ACC112 (cell line): ENCODE results near the gene ZNF423.

Experiments
- H2AFZ ChIP-seq: fragments of 200-600 bp; sonication (generic); one replicate; pipeline ENCODE4 v1.6.0; 2017; ENCODE audit warnings: antibody characterized with exemption, low read length; ENCODE audit not compliant: unreplicated experiment
- H3K27ac ChIP-seq: fragments of 200-600 bp; sonication (generic); 2 replicates; pipeline ENCODE4 v1.5.1; 2014; ENCODE audit warnings: low read depth, mild to moderate bottlenecking, antibody characterized with exemption, low read length, moderate library complexity
- H3K27me3 ChIP-seq: fragments of 200-600 bp; sonication (generic); 2 replicates; pipeline ENCODE4 v1.6.1; 2014; ENCODE audit warnings: mild to moderate bottlenecking, antibody characterized with exemption, low read length, moderate library complexity, mixed read lengths; ENCODE audit not compliant: insufficient read depth
- H3K36me3 ChIP-seq: fragments of 200-600 bp; sonication (generic); 2 replicates; pipeline ENCODE4 v1.6.1; 2016; ENCODE audit warnings: mild to moderate bottlenecking, antibody characterized with exemption, low read length, moderate library complexity, mixed read lengths; ENCODE audit not compliant: insufficient read depth
- H3K4me1 ChIP-seq: fragments of 200-600 bp; sonication (generic); one replicate; pipeline ENCODE4 v1.6.1; 2016; ENCODE audit warnings: low read length, mixed read lengths; ENCODE audit not compliant: insufficient read depth, unreplicated experiment, control insufficient read depth
- H3K4me3 ChIP-seq: fragments of 200-600 bp; sonication (generic); 2 replicates; pipeline ENCODE4 v1.5.1; 2014; ENCODE audit warnings: mild to moderate bottlenecking, low read depth, low read length
- H3K79me2 ChIP-seq: fragments of 200-600 bp; sonication (generic); one replicate; pipeline ENCODE4 v1.6.0; 2016; ENCODE audit warnings: low read length; ENCODE audit not compliant: control insufficient read depth, unreplicated experiment, insufficient read depth

ZNF423 gene

DNA sequence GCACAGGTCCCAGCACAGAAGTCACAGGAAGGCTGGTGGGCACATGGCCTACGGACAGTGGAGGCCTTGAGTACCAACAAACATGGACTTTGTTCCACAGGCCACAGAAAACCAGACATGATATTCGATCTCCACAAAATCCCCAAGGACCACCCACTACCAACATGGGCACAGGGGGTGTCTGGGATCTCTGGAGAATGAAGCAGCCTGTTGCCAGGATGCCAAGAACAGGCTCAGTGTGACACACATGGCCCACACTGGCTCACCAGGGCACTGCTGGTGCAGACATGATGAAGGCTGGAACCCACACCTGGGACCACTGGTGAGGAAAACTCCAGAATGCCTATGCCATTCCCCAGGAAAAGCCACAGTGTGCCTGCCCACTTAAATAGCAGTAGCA, 362.1 kb downstream of the ZNF423 start:
- no peaks in the 10 kb centered on the region for H3K27me3 ChIP-seq
- H3K4me1 ChIP-seq: no peaks in the 10 kb centered on the region
- no peaks in the 10 kb centered on the region for H3K79me2 ChIP-seq
- no peak overlapping the region for H3K4me3 ChIP-seq
- no peaks in the 10 kb centered on the region for H3K36me3 ChIP-seq
- no peak overlapping the region for H3K27ac ChIP-seq
- no peak overlapping the region for H2AFZ ChIP-seq

DNA sequence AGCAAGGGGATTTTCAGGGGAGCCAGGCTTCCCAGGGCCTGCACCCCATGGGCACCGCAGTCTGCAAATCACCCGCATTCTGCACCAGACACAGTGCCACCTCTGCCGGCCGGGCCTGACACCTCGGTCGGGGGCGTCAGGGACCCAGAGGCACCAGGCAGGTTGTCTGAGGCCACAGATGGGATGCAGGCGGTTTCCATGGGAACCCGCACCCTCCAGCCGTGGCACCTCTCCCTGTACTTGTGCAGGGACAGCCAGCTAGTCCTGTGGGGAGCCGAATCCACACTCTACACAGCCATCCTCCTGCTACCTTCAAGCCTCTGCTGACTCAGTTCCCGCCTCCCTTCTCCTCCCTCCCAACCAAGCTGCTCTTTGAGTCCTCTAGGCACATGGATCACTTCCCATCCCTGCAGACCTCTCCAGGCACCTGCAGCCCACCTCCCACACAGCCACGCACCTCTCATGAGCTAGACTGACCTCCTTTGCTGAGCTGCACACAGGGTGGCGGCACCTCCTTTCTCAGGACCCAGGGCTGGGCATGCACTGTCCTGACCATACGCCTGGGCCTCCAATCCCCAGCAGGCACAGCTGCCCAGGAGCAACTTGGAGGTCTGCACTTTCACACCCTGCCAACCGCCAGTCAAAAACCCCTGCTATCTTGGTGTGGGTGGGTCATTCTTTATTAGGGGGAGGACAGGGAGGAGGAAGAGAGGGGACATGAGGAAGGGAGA, 362.9 kb downstream of the ZNF423 start:
- H3K27ac ChIP-seq: no peak overlapping the region
- H3K79me2 ChIP-seq: no peaks in the 10 kb centered on the region
- H3K4me1 ChIP-seq: no peaks in the 10 kb centered on the region
- no peaks in the 10 kb centered on the region for H3K36me3 ChIP-seq
- no peaks in the 10 kb centered on the region for H3K27me3 ChIP-seq
- no peak overlapping the region for H2AFZ ChIP-seq
- no peak overlapping the region for H3K4me3 ChIP-seq

DNA sequence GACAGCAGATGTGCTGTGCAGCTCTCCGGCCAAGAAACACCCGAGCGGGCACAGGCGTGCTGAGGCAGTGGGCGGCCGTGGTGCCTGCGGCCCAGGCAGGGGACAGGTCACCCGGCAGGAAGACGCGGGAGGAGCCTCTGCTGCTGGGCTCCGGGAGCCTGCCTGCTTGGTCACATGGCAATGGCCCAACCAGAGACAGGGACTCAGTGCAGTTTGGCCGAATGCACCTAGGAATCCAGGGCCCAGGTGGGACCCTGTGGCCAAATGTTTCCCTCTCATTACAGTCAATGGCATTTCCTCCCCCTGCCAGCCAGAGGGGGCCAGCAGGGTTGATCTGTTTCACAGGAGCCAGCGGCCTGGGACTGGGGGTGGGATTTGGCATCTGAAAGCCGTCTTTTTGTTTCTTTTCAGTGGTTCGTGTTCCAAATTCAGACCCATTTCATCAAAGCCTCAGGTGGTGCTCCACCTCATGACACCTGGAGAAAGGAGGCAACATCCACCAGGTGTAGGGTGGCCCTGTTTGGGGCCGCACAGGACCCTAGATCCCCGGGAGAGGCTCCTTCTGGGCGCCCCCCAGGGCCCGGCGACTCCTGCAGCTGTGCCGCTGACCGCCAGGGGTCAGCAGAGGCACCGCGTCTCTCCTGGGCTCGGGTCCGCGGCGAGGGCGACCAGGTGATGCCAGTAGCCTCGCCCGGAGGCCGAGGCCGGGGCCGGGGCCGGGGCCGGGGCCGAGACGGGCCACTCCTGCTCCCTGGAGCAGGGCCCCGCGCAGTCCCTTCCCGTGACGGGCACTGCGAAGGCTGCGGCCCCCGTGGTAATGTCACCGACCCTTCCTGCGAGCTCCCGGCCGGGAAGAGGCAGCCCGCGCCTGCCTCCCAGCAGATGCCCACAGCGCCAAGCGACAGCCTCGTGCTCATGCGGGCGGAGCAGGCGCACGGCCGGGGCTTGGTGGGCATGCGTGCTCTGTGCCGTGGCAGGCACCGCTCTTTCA, 363.8 kb downstream of the ZNF423 start:
- H2AFZ ChIP-seq: peak overlapping the region; percentile 3
- peak overlapping the region; percentile 33; the same call in 1 of the 2 replicates for H3K4me3 ChIP-seq

DNA sequence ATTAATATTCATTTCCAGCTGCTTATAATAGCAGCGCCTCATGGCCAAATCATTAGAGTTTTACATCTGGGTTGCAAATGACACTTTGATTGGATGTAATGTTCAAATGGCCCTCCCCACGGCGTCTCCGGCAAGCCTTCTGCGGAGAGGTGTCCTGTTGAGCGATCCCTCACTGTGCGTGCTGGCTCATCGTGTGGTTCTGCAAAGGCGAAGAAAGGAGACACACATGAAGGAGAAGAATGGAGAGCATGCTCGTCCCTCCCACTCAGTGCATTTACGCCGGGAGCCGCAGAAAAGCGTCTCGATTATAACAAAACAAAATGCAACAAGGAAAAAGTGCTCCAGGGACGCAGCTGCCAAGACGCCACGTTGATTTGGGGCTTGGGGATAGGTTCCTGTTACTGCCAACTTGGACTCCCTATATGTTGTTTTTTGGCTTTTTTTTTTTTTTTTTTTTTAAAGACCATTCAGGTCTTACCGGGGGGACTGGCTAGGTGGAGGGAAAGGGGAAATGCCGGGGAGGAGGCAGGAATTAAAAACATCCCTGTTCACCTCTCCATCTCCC, 364.7 kb downstream of the ZNF423 start:
- Histone ChIP-seq H3K27me3 (peaks cover 12% of the 10 kb centered on the region; the same call in 1 of the 2 replicates), H2AFZ (no peak overlapping the region), H3K4me1 (no peaks in the 10 kb centered on the region), H3K27ac (no peak overlapping the region), H3K4me3 (no peak overlapping the region), H3K36me3 (no peaks in the 10 kb centered on the region), H3K79me2 (no peaks in the 10 kb centered on the region)

More for the DNA sequence above, 363.8 kb downstream of the ZNF423 start:
- Histone ChIP-seq H3K27me3 (peaks cover 3% of the 10 kb centered on the region; the same call in 1 of the 2 replicates), H3K27ac (no peak overlapping the region), H3K79me2 (no peaks in the 10 kb centered on the region), H3K4me1 (no peaks in the 10 kb centered on the region), H3K36me3 (no peaks in the 10 kb centered on the region)

DNA sequence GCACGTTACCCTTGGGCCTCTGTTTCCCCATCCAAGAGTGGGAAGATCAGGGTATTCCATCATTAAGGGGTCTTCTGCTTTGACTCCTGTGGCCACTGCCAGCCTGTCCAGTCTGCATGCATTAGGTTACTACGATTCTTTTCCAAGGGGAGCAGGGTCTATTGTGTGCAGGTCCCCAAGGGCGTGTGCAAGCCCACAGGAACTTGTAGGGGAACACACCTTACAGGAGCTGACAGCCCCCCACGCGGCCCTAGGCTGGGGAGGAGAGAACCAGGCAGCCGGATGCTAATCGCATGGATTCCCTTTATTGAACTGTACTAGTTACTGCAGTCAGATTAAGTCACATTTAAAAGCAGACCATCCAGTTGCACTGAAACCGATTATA, 365.6 kb downstream of the ZNF423 start:
- Histone ChIP-seq H3K27me3 (peaks cover 21% of the 10 kb centered on the region; the same call in 1 of the 2 replicates), H3K4me1 (no peaks in the 10 kb centered on the region), H3K79me2 (no peaks in the 10 kb centered on the region), H3K27ac (no peak overlapping the region), H2AFZ (no peak overlapping the region), H3K4me3 (no peak overlapping the region), H3K36me3 (no peaks in the 10 kb centered on the region)

DNA sequence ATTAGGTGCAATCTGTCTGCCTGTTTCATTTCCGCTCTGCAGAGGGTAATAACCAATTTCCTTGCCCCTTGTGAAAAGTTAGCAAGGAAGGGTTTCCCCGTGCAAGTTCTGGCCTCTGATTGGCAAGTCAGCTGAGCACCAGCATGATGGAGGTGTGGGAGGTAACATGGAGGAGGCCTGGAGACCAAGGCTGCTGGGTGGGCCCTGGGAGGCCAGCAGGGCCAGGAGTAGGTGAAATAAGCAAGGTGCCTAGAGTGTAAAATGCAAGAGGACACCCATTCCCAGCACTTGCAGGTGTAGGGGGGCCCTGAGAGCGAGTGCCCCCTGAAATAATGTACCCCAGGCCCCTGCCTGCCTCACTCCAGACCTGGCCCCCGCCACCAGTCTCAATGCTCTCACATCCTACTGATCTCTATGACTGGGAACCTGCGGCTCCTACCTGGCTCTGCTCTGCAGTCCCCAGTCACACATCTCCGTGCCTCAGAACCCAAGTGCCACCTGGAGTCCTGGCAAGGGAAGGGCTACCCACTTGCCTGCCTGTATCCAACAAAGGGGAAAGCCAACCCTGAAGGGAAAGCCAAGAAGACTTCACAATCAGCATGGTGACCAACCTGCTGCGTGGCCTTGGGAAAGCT, 366.1 kb downstream of the ZNF423 start:
- Histone ChIP-seq H3K36me3 (no peaks in the 10 kb centered on the region), H3K4me1 (no peaks in the 10 kb centered on the region), H3K4me3 (no peak overlapping the region), H2AFZ (no peak overlapping the region), H3K27ac (no peak overlapping the region), H3K79me2 (no peaks in the 10 kb centered on the region), H3K27me3 (peaks cover 21% of the 10 kb centered on the region; the same call in 1 of the 2 replicates)

DNA sequence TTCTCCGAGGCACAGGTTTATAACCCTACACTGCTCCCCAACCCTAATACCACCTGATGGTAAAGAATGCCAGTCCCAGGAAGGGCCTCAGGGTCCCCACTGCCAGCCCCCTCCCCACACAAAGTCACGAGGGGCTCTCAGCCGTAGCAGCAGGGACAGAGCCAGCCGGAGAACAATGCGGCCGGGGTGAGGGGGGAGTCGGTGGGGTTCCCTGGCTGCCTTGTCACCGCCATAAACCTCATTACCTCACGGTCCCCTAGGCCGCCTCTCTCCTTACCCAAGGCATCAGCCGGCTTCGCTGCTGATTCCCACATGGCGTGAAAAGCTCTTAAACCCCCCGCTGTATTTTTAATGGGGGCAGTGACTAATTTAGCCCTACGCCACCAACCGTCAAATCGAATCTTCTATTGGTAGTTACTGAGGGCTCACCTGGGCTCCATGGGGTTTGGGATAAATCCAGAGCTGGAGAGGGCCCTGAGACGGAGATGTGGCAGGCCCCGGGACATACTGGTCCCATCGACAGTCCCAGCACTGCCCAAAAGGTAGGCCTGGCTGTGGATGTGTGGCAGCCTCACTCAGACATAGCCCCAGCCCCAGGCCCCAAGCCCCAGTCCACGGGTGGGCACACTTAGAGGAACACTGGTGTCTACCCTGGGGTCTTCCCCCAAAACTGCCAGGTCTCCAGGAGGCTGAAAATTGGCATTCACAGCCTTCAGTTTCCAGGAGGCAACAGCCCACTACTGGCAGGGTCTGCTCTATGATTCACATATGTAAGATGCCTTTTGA, 367.0 kb downstream of the ZNF423 start:
- H2AFZ ChIP-seq: no peak overlapping the region
- no peak overlapping the region for H3K4me3 ChIP-seq
- H3K27me3 ChIP-seq: peaks cover 27% of the 10 kb centered on the region
- no peak overlapping the region for H3K27ac ChIP-seq
- H3K36me3 ChIP-seq: no peaks in the 10 kb centered on the region
- no peaks in the 10 kb centered on the region for H3K4me1 ChIP-seq
- H3K79me2 ChIP-seq: no peaks in the 10 kb centered on the region

DNA sequence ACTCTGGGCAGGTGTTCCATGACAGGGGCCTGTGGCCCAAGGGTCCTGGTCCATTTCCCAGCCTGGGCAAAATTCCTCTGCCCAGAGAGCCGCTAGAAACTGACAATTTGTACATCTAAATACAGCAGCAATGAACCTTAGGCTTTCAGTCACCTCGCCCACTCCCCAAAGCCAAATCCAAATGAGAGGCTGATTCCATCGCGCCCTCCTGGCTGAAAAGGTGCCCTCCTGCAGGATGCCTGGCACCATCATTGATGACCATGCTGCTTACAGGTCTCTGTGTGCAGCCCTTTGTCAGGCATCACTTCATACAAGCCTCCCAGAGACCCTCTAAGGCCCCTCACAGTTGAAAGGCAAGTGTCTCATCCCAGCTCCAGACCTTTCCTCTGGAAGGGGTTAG, 367.6 kb downstream of the ZNF423 start:
- Histone ChIP-seq H3K27me3 (peaks cover 33% of the 10 kb centered on the region), H3K79me2 (no peaks in the 10 kb centered on the region), H3K36me3 (no peaks in the 10 kb centered on the region), H3K4me3 (no peak overlapping the region), H3K27ac (no peak overlapping the region), H2AFZ (no peak overlapping the region), H3K4me1 (no peaks in the 10 kb centered on the region)

DNA sequence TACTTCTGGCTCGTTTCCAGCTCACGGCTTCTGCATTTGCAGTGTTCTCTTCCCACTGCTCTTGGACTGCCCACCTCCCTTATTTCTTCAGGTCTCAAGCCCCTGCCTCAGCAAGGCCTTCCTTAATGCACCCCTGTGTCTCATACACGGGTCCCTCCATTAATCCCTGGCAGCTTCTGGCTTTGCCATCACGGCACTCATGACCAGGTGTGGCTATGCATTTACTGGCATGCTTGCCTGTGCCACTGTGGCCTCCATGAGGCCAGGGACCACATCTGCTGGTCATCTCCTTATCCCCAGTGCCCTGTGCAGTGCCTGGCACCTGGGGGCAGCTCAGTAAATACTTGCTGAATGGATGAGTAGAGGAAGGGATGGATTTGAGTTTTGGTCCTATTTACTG, 368.2 kb downstream of the ZNF423 start:
- H3K36me3 ChIP-seq: no peaks in the 10 kb centered on the region
- no peaks in the 10 kb centered on the region for H3K4me1 ChIP-seq
- no peaks in the 10 kb centered on the region for H3K79me2 ChIP-seq
- no peak overlapping the region for H3K4me3 ChIP-seq
- H3K27ac ChIP-seq: no peak overlapping the region
- peaks cover 39% of the 10 kb centered on the region for H3K27me3 ChIP-seq
- no peak overlapping the region for H2AFZ ChIP-seq

DNA sequence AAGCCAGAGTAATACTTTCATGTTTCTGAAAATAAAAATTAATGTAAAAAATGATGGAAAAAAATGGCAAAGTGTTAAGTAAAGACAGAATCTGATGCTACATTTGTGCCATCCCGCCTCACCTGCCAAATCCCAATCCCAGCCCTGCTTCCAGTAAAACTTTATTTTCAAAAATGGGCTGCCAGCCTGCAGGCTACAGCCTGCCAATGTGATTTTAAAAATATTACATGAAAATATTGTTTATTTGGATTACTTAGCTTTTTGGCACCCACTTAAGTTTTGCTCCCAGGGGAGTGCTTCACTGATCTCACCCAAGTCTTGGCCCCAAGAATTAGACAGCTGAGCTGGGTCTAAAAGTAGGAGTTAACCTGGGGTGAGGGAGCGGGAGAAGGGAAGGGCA, 369.5 kb downstream of the ZNF423 start:
- H3K4me1 ChIP-seq: no peaks in the 10 kb centered on the region
- no peak overlapping the region for H3K27ac ChIP-seq
- no peak overlapping the region for H2AFZ ChIP-seq
- no peak overlapping the region for H3K4me3 ChIP-seq
- no peaks in the 10 kb centered on the region for H3K79me2 ChIP-seq
- no peaks in the 10 kb centered on the region for H3K36me3 ChIP-seq
- peaks cover 52% of the 10 kb centered on the region for H3K27me3 ChIP-seq
